Measurements from ENCODE around the gene BTBD2. TPM values are rescaled to one million over a fixed set of nuclear protein-coding genes. Genes with fewer than 3 reads are reported as not detected.

The BTBD2 gene
- total and polyA plus RNA-seq, 2 experiments from 2014 or later, result 23.8 to 130 TPM

DNA sequence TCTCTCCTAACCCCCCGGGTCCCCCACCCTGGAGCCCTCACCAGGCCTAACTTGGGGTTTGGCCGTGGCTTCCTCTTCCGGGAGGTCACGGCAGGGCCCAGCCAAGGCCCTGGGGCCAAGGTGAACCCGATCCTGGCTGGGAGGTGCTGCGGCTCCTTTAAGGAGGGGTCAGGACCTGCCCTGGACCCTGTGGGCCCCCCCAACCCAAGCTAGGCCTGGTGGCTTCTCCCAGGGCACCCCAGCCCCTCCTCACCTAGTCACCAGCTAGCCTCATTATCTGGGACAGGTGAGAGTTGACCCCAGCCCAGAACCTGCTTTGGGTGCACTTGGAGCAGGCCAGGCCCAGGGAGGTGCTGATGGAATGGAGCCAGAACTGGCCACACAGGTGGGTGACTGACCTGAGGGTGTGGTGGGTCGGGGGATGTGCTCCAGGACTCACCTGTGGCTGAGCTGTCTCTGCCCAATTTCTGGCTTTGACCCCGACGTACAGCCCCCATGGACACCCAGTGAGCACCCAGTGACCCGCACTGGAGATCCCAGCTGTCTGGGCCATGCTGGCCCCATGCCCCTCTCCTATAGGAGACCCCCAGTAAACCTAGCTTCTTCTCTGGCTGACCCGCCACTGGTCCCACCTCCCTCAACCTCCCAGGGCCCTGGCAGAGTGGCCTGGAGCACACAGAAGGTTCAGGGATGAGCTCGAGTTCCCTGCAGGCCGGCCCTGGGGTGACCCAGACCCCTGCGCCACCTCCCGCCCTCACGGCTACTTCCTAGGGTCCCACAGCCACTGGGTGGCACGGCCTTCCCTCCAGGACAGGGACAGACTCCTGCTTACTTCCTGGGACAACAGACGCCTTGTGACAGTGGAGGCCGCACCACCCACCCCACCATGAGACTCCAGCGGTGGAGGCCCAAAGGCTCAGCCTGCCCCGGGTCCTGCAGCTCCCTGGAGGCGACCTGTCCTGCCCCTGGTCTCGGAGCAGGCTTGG is 42.3 kb upstream of the BTBD2 start (continued):
- TF ChIP-seq, protein P1, sequence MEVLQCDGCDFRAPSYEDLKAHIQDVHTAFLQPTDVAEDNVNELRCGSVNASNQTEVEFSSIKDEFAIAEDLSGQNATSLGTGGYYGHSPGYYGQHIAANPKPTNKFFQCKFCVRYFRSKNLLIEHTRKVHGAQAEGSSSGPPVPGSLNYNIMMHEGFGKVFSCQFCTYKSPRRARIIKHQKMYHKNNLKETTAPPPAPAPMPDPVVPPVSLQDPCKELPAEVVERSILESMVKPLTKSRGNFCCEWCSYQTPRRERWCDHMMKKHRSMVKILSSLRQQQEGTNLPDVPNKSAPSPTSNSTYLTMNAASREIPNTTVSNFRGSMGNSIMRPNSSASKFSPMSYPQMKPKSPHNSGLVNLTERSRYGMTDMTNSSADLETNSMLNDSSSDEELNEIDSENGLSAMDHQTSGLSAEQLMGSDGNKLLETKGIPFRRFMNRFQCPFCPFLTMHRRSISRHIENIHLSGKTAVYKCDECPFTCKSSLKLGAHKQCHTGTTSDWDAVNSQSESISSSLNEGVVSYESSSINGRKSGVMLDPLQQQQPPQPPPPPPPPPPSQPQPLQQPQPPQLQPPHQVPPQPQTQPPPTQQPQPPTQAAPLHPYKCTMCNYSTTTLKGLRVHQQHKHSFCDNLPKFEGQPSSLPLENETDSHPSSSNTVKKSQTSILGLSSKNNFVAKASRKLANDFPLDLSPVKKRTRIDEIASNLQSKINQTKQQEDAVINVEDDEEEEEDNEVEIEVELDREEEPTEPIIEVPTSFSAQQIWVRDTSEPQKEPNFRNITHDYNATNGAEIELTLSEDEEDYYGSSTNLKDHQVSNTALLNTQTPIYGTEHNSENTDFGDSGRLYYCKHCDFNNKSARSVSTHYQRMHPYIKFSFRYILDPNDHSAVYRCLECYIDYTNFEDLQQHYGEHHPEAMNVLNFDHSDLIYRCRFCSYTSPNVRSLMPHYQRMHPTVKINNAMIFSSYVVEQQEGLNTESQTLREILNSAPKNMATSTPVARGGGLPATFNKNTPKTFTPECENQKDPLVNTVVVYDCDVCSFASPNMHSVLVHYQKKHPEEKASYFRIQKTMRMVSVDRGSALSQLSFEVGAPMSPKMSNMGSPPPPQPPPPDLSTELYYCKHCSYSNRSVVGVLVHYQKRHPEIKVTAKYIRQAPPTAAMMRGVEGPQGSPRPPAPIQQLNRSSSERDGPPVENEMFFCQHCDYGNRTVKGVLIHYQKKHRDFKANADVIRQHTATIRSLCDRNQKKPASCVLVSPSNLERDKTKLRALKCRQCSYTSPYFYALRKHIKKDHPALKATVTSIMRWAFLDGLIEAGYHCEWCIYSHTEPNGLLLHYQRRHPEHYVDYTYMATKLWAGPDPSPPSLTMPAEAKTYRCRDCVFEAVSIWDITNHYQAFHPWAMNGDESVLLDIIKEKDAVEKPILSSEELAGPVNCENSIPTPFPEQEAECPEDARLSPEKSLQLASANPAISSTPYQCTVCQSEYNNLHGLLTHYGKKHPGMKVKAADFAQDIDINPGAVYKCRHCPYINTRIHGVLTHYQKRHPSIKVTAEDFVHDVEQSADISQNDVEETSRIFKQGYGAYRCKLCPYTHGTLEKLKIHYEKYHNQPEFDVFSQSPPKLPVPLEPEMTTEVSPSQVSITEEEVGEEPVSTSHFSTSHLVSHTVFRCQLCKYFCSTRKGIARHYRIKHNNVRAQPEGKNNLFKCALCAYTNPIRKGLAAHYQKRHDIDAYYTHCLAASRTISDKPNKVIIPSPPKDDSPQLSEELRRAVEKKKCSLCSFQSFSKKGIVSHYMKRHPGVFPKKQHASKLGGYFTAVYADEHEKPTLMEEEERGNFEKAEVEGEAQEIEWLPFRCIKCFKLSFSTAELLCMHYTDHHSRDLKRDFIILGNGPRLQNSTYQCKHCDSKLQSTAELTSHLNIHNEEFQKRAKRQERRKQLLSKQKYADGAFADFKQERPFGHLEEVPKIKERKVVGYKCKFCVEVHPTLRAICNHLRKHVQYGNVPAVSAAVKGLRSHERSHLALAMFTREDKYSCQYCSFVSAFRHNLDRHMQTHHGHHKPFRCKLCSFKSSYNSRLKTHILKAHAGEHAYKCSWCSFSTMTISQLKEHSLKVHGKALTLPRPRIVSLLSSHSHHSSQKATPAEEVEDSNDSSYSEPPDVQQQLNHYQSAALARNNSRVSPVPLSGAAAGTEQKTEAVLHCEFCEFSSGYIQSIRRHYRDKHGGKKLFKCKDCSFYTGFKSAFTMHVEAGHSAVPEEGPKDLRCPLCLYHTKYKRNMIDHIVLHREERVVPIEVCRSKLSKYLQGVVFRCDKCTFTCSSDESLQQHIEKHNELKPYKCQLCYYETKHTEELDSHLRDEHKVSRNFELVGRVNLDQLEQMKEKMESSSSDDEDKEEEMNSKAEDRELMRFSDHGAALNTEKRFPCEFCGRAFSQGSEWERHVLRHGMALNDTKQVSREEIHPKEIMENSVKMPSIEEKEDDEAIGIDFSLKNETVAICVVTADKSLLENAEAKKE (CRISPR knock-in tag; IDR thresholded peaks at IDR 0.05), result no peak
- no peak for TF ChIP-seq ZNF114 (CRISPR knock-in tag; IDR thresholded peaks at IDR 0.05)

DNA sequence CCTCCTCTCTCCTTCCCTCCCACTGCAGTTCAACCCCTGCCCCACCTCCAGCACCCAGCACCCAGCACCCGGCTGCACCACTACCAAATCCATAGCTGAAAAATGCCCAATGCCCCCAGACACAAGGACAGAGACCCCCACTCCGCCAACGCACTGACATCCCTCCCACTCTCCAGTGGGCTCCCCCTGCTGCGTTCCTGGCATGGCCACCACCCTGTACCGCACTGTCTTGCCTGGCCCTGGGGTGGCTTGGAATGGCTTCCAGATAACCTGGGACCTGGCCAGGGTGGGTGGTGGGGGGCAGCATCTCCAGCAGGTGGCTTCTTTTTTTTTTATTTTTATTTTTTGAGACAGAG is 41.3 kb upstream of the BTBD2 start:
- Histone ChIP-seq H3K79me2 (replicated peaks; ENCODE audit: insufficient read depth) (no peaks in the 10 kb centered on the region), H3K4me2 (no peak overlapping the region), H3K4me3 (no peak overlapping the region), H3K4me1 (ENCODE audit: insufficient read depth) (peaks cover 11% of the 10 kb centered on the region), H4K20me1 (replicated peaks; ENCODE audit: insufficient read depth) (no peaks in the 10 kb centered on the region), H3K9me2 (ENCODE audit: insufficient read depth) (no peaks in the 10 kb centered on the region), H3K27me3 (ENCODE audit: insufficient read depth) (no peaks in the 10 kb centered on the region), H2AFZ (no peak overlapping the region), H3K27ac (ENCODE audit: low read depth) (no peak overlapping the region), H3K36me3 (ENCODE audit: insufficient read depth) (no peaks in the 10 kb centered on the region), H3F3A (replicated peaks; ENCODE audit: low read depth) (peaks cover 6% of the 10 kb centered on the region; the same call in 1 of the 2 replicates)
- no peaks in the 10 kb centered on the region for H3K9me3 Mint-ChIP-seq
- ATAC-seq, result no peak
- no peak for DNase-seq (ENCODE audit: low spot score)
- H3K27ac Mint-ChIP-seq, result no peak overlapping the region
- H3K27me3 Mint-ChIP-seq (ENCODE audit: insufficient read depth, low read depth, poor library complexity), result peaks cover 5% of the 10 kb centered on the region
- no peaks in the 10 kb centered on the region for H3K36me3 Mint-ChIP-seq (ENCODE audit: low read depth)
- peaks cover 18% of the 10 kb centered on the region for H3K4me1 Mint-ChIP-seq
- no peak overlapping the region for H3K4me3 Mint-ChIP-seq
- no peak for TF ChIP-seq STAT1 (IDR thresholded peaks at IDR 0.05; ENCODE audit: unreplicated experiment)
- no peak for TF ChIP-seq POLR2AphosphoS5 (IDR thresholded peaks at IDR 0.05; ENCODE audit: low read depth)
- TF ChIP-seq EZH2 (IDR thresholded peaks at IDR 0.05; ENCODE audit: low read depth, unreplicated experiment), result no peak
- no peak for TF ChIP-seq NANOG (IDR thresholded peaks at IDR 0.05; ENCODE audit: borderline replicate concordance)
- no peak for TF ChIP-seq ZNF331 (CRISPR knock-in tag; IDR thresholded peaks at IDR 0.05; ENCODE audit: low read depth)
- TF ChIP-seq JUNB (IDR thresholded peaks at IDR 0.05; ENCODE audit: unreplicated experiment), result no peak
- TF ChIP-seq, protein P2, sequence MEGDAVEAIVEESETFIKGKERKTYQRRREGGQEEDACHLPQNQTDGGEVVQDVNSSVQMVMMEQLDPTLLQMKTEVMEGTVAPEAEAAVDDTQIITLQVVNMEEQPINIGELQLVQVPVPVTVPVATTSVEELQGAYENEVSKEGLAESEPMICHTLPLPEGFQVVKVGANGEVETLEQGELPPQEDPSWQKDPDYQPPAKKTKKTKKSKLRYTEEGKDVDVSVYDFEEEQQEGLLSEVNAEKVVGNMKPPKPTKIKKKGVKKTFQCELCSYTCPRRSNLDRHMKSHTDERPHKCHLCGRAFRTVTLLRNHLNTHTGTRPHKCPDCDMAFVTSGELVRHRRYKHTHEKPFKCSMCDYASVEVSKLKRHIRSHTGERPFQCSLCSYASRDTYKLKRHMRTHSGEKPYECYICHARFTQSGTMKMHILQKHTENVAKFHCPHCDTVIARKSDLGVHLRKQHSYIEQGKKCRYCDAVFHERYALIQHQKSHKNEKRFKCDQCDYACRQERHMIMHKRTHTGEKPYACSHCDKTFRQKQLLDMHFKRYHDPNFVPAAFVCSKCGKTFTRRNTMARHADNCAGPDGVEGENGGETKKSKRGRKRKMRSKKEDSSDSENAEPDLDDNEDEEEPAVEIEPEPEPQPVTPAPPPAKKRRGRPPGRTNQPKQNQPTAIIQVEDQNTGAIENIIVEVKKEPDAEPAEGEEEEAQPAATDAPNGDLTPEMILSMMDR (conservative IDR thresholded peaks at IDR 0.05; ENCODE audit: low read depth in 2 of 2), result no peak
- TF ChIP-seq CREB1 (CRISPR knock-in tag; IDR thresholded peaks at IDR 0.05; ENCODE audit: low read depth), result no peak
